Measurements from ENCODE around the gene NHSL2.

GRCh38 chrX:71919431-71919830 is 8.8 kb downstream of the NHSL2 start:
- TF ChIP-seq FOXM1 (IDR thresholded peaks at IDR 0.05; ENCODE audit: low read depth): no peak
- TF ChIP-seq TAF1 (IDR thresholded peaks at IDR 0.05; ENCODE audit: borderline replicate concordance, low read depth, low read length): no peak
- TF ChIP-seq GABPA (IDR thresholded peaks at IDR 0.05; ENCODE audit: low read depth): no peak
- TF ChIP-seq, protein P1, sequence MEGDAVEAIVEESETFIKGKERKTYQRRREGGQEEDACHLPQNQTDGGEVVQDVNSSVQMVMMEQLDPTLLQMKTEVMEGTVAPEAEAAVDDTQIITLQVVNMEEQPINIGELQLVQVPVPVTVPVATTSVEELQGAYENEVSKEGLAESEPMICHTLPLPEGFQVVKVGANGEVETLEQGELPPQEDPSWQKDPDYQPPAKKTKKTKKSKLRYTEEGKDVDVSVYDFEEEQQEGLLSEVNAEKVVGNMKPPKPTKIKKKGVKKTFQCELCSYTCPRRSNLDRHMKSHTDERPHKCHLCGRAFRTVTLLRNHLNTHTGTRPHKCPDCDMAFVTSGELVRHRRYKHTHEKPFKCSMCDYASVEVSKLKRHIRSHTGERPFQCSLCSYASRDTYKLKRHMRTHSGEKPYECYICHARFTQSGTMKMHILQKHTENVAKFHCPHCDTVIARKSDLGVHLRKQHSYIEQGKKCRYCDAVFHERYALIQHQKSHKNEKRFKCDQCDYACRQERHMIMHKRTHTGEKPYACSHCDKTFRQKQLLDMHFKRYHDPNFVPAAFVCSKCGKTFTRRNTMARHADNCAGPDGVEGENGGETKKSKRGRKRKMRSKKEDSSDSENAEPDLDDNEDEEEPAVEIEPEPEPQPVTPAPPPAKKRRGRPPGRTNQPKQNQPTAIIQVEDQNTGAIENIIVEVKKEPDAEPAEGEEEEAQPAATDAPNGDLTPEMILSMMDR (IDR thresholded peaks at IDR 0.05): no peak
- TF ChIP-seq, protein P2, sequence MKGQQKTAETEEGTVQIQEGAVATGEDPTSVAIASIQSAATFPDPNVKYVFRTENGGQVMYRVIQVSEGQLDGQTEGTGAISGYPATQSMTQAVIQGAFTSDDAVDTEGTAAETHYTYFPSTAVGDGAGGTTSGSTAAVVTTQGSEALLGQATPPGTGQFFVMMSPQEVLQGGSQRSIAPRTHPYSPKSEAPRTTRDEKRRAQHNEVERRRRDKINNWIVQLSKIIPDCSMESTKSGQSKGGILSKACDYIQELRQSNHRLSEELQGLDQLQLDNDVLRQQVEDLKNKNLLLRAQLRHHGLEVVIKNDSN (IDR thresholded peaks at IDR 0.05; ENCODE audit: borderline replicate concordance, low read depth): no peak
- no peak for TF ChIP-seq POLR2AphosphoS5 (IDR thresholded peaks at IDR 0.05; ENCODE audit: low read depth, low read length)
- TF ChIP-seq EZH2phosphoT487 (IDR thresholded peaks at IDR 0.05; ENCODE audit: borderline replicate concordance, low read depth): no peak
- no peak for TF ChIP-seq EP300 (IDR thresholded peaks at IDR 0.05; ENCODE audit: borderline replicate concordance in 1 of 2, low read depth in 1 of 2, low read length in 1 of 2)
- TF ChIP-seq YY1 (IDR thresholded peaks at IDR 0.05; ENCODE audit: low read depth): no peak
- no peak for TF ChIP-seq RAD21 (IDR thresholded peaks at IDR 0.05; ENCODE audit: low read length)
- TF ChIP-seq USF2 (IDR thresholded peaks at IDR 0.05; ENCODE audit: borderline replicate concordance, low read depth, low read length): no peak
